HepG2 (cell line): ENCODE results near the gene MRPL10. TPM values are rescaled to one million over a fixed set of nuclear protein-coding genes. Genes with fewer than 3 reads are reported as not detected.
A peak's percentile ranks its signal among the peaks of the same experiment; 100 is the strongest.

Source experiments
- ATF1 ChIP-seq: IDR thresholded peaks from 2 replicates; pipeline ENCODE4 v1.6.1; 2016; ENCODE audit warnings: mild to moderate bottlenecking, control low read depth
- CAMTA2 ChIP-seq: sonication (generic); formaldehyde crosslinking; IDR thresholded peaks from 2 replicates; pipeline ENCODE4 v1.4.0; 2020; ENCODE audit warnings: mild to moderate bottlenecking, missing genetic modification reagents, borderline replicate concordance
- CHCHD3 ChIP-seq: sonication (generic); formaldehyde crosslinking; IDR thresholded peaks from 2 replicates; pipeline ENCODE4 v1.8.0; 2022; ENCODE audit warnings: mild to moderate bottlenecking, missing genetic modification reagents, moderate library complexity
- FOXO1 ChIP-seq: sonication (generic); formaldehyde crosslinking; IDR thresholded peaks from 2 replicates; pipeline ENCODE4 v1.4.0; 2020; ENCODE audit warnings: missing genetic modification reagents
- GLI4 ChIP-seq: sonication (generic); formaldehyde crosslinking; IDR thresholded peaks from 2 replicates; pipeline ENCODE4 v1.5.1; 2020; ENCODE audit warnings: missing genetic modification reagents, mild to moderate bottlenecking, moderate library complexity, borderline replicate concordance
- HNRNPUL1 ChIP-seq: fragments of 200-400 bp; formaldehyde crosslinking; IDR thresholded peaks from 2 replicates; pipeline ENCODE4 v1.6.1; 2017; ENCODE audit warnings: low read depth, mild to moderate bottlenecking, low read length, moderate library complexity
- MEF2D ChIP-seq: sonication (generic); formaldehyde crosslinking; IDR thresholded peaks from 2 replicates; pipeline ENCODE4 v1.5.1; 2020; ENCODE audit warnings: mild to moderate bottlenecking, missing genetic modification reagents
- PAWR ChIP-seq: sonication (generic); formaldehyde crosslinking; IDR thresholded peaks from 2 replicates; pipeline ENCODE4 v1.4.0; 2020; ENCODE audit warnings: missing genetic modification reagents, mild to moderate bottlenecking, borderline replicate concordance
- POLR2G ChIP-seq: fragments of 200-400 bp; formaldehyde crosslinking; IDR thresholded peaks from 2 replicates; pipeline ENCODE4 v1.6.1; 2018; ENCODE audit warnings: mild to moderate bottlenecking, low read depth, low read length, moderate library complexity
- SIX4 ChIP-seq: sonication (generic); formaldehyde crosslinking; IDR thresholded peaks from 2 replicates; pipeline ENCODE4 v1.4.0; 2020; ENCODE audit warnings: missing genetic modification reagents
- SRSF1 ChIP-seq: fragments of 200-400 bp; formaldehyde crosslinking; optimal IDR thresholded peaks from 2 replicates; pipeline ENCODE3; 2017; ENCODE audit warnings: mild to moderate bottlenecking, low read depth, low read length, moderate library complexity
- ZBTB7B ChIP-seq: sonication (generic); formaldehyde crosslinking; IDR thresholded peaks from 2 replicates; pipeline ENCODE4 v1.4.0; 2020; ENCODE audit warnings: missing genetic modification reagents
- ZNF354B ChIP-seq: sonication (generic); formaldehyde crosslinking; IDR thresholded peaks from 2 replicates; pipeline ENCODE4 v1.8.0; 2022; ENCODE audit warnings: mild to moderate bottlenecking, missing genetic modification reagents
- ZNF431 ChIP-seq: sonication (generic); formaldehyde crosslinking; IDR thresholded peaks from 2 replicates; pipeline ENCODE4 v1.9.0; 2022; ENCODE audit warnings: missing genetic modification reagents, low read depth, mild to moderate bottlenecking, borderline replicate concordance
- ZNF644 ChIP-seq: IDR thresholded peaks from 2 replicates; pipeline ENCODE4 v1.6.1; 2016; ENCODE audit warnings: low read depth
- ZNF678 ChIP-seq: sonication (generic); formaldehyde crosslinking; IDR thresholded peaks from 2 replicates; pipeline ENCODE4 v1.4.0; 2020; ENCODE audit warnings: mild to moderate bottlenecking, missing genetic modification reagents
- ZSCAN30 ChIP-seq: sonication (generic); formaldehyde crosslinking; IDR thresholded peaks from 2 replicates; pipeline ENCODE4 v1.5.0; 2020; ENCODE audit warnings: mild to moderate bottlenecking, missing genetic modification reagents
- polyA plus RNA-seq, 8 experiments: library from polyadenylated mRNA; depleted of rRNA in 3 of 8; stranded (reverse) in 7 of 8; unstranded in 1 of 8; fragments of >200 nt; fragmentation: Illumina TruSeq in 4 of 8; extraction: Trizol in 4 of 8; gene quantifications; 2 replicates each; pipeline versions ENCODE4 v1.2.1 to v1.2.3, GENCODE V29; 2011 to 2016; ENCODE audit warnings: low read depth in 4 of 8, missing spikeins in 1 of 8, mixed read lengths in 1 of 8; ENCODE audit not compliant: insufficient read depth in 1 of 8
- total RNA-seq, 5 experiments: library from RNA; depleted of rRNA; stranded (reverse); fragments of >200 nt; fragmentation: Illumina TruSeq; extraction: Trizol; gene quantifications; 2 replicates each; pipeline ENCODE4 v1.2.3, GENCODE V29; 2016; ENCODE audit warnings: low read depth in 1 of 5
- TF ChIP-seq, protein P1 (sequence below), 2 experiments: sonication (generic) in 1 of 2; formaldehyde crosslinking in 1 of 2; IDR thresholded peaks; 2 replicates each; pipeline versions ENCODE4 v1.6.1 to v1.9.0; 2014 to 2022; ENCODE audit warnings: antibody characterized with exemption in 1 of 2, borderline replicate concordance in 1 of 2, inconsistent platforms in 1 of 2, low read depth in 1 of 2, missing genetic modification reagents in 1 of 2
- TF ChIP-seq, protein P2 (sequence below): sonication (generic); formaldehyde crosslinking; IDR thresholded peaks from 2 replicates; pipeline ENCODE4 v1.5.0; 2020; ENCODE audit warnings: missing genetic modification reagents
- TF ChIP-seq, protein P3 (sequence below): sonication (generic); formaldehyde crosslinking; IDR thresholded peaks from 2 replicates; pipeline ENCODE4 v1.5.0; 2020; ENCODE audit warnings: mild to moderate bottlenecking, missing genetic modification reagents, borderline replicate concordance

The MRPL10 gene
- total and polyA plus RNA-seq, 2 of the 13 experiments (the other 11 are each of a cell fraction or from before 2014, with no cell fraction given), result 56.7 to 149 TPM

DNA sequence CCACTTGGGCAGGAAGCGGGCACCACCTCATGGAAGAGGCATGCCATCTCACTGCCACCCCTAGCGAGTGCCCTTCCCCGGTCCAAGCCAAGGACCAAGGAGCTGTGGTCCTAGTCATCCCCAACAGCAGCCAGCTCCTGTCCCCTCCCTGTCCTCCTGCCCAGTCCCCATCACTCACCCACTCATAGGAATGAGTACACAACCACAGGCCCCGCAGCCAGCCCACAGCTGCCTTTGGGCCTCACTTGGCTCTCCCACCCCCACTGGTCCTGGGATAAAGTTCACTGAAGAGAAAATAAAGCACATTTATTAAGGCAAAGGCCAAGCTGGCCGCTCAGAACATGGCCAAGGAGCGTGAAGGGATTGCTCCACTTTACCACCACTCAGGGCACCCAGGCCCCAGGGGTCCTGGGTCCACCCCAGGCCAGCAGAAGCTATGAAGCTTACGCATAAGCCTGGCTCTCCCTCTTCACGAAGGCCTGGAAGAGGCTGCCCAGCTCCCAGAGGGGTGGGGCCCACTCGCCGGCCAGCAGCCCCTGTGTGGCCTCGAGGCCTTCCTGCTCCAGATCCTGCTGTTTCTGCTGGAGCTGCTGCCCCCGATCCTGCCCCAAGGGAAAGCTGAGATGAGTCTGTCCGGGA, 6.2 kb upstream of the MRPL10 start (continued):
- TF ChIP-seq, protein P1, sequence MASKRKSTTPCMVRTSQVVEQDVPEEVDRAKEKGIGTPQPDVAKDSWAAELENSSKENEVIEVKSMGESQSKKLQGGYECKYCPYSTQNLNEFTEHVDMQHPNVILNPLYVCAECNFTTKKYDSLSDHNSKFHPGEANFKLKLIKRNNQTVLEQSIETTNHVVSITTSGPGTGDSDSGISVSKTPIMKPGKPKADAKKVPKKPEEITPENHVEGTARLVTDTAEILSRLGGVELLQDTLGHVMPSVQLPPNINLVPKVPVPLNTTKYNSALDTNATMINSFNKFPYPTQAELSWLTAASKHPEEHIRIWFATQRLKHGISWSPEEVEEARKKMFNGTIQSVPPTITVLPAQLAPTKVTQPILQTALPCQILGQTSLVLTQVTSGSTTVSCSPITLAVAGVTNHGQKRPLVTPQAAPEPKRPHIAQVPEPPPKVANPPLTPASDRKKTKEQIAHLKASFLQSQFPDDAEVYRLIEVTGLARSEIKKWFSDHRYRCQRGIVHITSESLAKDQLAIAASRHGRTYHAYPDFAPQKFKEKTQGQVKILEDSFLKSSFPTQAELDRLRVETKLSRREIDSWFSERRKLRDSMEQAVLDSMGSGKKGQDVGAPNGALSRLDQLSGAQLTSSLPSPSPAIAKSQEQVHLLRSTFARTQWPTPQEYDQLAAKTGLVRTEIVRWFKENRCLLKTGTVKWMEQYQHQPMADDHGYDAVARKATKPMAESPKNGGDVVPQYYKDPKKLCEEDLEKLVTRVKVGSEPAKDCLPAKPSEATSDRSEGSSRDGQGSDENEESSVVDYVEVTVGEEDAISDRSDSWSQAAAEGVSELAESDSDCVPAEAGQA (IDR thresholded peaks at IDR 0.05; ENCODE audit: low read depth), result no peak
- TF ChIP-seq, protein P1 (CRISPR knock-in tag; IDR thresholded peaks at IDR 0.05; ENCODE audit: borderline replicate concordance), result no peak
- TF ChIP-seq GLI4 (CRISPR knock-in tag) (no peak), SIX4 (no peak), CAMTA2 (no peak), MEF2D (no peak), FOXO1 (CRISPR knock-in tag) (no peak), POLR2G (0 out of 2 replicates have a peak, but pooled peaks have one; percentile 35), ZNF431 (no peak), ZNF644 (CRISPR knock-in tag) (no peak), SRSF1 (peak; percentile 77), PAWR (CRISPR knock-in tag) (no peak), CHCHD3 (no peak), ZSCAN30 (CRISPR knock-in tag) (no peak), ZNF354B (CRISPR knock-in tag) (no peak), ZBTB7B (CRISPR knock-in tag) (0 out of 2 replicates have a peak, but pooled peaks have one; percentile 40), ATF1 (no peak), ZNF678 (no peak), HNRNPUL1 (no peak)
- TF ChIP-seq, protein P2, sequence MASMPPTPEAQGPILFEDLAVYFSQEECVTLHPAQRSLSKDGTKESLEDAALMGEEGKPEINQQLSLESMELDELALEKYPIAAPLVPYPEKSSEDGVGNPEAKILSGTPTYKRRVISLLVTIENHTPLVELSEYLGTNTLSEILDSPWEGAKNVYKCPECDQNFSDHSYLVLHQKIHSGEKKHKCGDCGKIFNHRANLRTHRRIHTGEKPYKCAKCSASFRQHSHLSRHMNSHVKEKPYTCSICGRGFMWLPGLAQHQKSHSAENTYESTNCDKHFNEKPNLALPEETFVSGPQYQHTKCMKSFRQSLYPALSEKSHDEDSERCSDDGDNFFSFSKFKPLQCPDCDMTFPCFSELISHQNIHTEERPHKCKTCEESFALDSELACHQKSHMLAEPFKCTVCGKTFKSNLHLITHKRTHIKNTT, result no peak
- TF ChIP-seq, protein P3, sequence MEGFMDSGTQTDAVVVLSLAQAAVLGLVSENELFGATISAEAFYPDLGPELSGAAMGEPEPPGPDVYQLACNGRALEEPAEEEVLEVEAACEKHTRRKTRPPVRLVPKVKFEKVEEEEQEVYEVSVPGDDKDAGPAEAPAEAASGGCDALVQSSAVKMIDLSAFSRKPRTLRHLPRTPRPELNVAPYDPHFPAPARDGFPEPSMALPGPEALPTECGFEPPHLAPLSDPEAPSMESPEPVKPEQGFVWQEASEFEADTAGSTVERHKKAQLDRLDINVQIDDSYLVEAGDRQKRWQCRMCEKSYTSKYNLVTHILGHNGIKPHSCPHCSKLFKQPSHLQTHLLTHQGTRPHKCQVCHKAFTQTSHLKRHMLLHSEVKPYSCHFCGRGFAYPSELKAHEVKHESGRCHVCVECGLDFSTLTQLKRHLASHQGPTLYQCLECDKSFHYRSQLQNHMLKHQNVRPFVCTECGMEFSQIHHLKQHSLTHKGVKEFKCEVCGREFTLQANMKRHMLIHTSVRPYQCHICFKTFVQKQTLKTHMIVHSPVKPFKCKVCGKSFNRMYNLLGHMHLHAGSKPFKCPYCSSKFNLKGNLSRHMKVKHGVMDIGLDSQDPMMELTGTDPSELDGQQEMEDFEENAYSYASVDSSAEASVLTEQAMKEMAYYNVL (CRISPR knock-in tag), result no peak
